AG09319 (cell line): ENCODE data around the gene MED8.

Experiments used
- DNase-seq: peaks from one replicate; pipeline ENCODE4 v3.0.0-alpha.2; 2010; ENCODE audit warnings: low read depth; ENCODE audit errors: extremely low read depth
- TF ChIP-seq, protein P1 (sequence below): IDR thresholded peaks from 2 replicates; pipeline ENCODE4 v1.5.1; 2011; ENCODE audit warnings: low read depth, mild to moderate bottlenecking, inconsistent platforms, low read length, moderate library complexity

MED8 gene

DNA sequence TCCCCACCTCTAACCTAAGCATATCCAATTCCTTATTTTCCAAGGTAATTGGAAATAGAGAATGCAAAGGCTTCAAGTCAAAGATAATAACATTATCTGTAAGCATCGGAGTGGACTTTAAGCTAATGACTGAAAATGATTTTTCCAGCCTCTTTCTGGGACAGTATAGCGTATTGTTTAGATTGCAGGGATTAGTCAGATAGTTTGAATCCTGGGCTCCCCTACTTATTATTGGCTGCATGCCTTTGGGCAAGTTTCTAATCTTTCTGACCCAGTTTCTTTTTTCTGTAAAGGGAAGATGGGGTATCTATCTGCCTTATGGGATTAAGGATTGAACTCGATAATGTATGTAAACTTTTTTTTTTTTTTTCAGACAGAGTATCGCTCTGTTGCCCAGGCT is 32.3 kb downstream of the MED8 start:
- TF ChIP-seq, protein P1, sequence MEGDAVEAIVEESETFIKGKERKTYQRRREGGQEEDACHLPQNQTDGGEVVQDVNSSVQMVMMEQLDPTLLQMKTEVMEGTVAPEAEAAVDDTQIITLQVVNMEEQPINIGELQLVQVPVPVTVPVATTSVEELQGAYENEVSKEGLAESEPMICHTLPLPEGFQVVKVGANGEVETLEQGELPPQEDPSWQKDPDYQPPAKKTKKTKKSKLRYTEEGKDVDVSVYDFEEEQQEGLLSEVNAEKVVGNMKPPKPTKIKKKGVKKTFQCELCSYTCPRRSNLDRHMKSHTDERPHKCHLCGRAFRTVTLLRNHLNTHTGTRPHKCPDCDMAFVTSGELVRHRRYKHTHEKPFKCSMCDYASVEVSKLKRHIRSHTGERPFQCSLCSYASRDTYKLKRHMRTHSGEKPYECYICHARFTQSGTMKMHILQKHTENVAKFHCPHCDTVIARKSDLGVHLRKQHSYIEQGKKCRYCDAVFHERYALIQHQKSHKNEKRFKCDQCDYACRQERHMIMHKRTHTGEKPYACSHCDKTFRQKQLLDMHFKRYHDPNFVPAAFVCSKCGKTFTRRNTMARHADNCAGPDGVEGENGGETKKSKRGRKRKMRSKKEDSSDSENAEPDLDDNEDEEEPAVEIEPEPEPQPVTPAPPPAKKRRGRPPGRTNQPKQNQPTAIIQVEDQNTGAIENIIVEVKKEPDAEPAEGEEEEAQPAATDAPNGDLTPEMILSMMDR: no peak

DNA sequence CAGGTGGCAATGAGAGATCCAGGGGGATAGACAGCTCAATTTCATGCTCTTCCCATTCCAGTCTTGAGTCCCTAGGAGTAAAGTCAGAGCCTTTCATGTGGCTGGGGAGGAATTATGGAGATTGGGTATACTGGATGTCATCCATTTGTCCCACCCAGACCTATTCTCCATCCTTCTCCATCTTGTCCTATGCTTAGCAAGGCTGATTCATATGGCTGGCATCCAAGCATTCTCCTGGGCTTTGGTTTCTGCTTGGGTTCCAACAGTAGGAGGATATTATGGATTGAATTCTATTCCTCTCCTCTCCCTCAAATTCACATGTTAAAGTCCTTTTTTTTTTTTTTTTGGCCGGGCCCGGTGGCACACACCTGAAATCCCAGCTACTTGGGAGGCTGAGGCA is 34.7 kb downstream of the MED8 start:
- TF ChIP-seq, protein P1: no peak
- no peak for DNase-seq

More for the DNA sequence above, 32.3 kb downstream of the MED8 start:
- DNase-seq: no peak

DNA sequence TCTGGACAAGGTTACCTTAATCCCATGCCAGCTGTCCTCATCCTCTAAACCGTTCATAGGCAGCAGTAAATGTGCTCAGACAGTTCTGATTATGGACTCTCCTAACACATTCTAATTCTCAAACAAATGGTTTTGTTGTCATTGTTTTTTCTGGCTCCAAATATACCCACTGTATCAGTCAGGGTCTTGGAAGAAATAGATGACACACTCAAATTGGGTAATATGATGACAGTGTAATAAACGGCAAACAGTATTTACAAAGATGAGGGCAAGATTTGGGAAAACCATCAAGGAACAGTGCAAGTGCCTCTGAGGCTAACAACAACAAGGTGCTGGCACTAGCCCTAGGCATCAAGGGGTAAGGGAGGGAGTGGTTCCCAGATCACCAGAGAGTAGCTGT is 35.1 kb downstream of the MED8 start:
- DNase-seq: no peak
- TF ChIP-seq, protein P1: no peak

DNA sequence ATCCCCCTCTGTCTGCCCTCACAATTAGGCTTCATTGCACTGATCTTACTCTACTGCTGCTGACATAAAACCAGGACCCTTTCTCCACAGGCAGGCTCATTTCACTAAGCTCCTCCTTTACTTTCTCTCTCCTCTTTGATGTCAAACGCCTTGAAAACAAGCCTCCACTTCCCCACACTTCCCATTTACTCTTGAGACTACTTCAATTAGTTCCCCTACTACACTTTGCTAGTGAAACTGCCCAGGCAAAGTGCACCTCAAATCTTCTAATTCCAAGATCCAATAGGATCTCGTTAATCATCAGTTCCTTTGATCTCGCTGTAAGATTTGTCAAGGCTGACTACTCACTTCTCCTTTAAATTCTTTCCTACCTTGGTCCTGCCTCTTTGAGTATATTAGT is 36.7 kb downstream of the MED8 start:
- TF ChIP-seq, protein P1: no peak
- no peak for DNase-seq

DNA sequence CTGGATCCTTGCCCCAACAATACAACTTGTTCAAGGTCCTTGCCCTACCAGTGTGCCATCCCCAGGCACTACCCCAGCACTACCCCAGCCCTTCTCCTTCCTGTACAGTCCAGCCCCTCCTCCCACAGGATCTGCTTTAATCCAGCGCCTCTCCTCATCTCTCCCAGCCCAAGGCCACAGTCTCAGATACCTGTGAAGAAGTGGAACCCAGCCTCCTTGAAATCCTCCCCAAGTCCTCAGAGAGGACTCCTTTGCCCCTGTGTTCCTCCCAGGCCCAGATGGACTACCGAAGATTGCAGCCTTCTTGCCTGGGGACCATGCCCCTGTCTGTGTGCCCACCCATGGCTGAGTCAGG is 37.3 kb downstream of the MED8 start:
- TF ChIP-seq, protein P1: no peak

DNA sequence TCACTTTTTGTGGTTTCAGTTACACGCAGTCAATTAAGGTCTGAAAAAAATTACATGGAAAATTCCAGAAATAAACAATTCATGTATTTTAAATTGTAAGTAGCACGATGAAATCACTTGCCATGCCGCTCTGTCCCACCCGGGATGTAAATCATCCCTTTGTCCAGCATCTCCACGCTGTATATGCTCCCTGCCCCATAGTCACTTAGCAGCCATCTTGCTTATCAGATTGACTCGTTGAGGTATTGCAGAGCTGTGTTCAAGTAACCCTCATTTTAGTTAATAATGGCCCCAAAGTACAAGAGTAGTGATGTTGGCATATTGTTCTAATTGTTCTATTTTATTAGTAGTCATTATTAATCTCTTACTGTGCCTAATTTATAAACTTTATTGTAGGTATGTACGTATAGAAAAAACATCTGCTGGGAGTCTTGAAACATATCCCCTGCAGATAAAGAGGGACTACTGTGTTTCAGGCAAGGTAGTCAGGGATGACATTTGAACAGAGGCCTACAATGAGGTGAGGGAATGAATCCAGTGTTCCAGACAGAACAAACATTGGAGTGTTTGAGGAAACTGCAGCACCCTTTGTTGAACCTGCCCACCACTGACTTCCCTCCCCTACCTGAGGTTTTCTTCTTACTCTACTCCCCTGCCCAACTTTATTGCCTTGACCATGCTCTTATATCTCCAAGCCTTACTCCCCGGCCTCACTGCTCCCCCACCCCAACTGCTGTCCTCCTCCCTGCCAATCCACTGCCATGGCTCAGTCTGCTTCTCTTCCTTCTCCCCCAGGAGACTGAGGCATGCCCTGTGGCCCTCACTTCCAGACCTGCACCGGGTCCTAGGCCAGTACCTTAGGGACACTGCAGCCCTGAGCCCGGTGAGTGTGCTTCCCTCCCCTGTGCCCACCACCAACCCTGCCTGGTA is 37.9 kb downstream of the MED8 start:
- TF ChIP-seq, protein P1: no peak
- no peak for DNase-seq

More for the DNA sequence above, 37.3 kb downstream of the MED8 start:
- no peak for DNase-seq

DNA sequence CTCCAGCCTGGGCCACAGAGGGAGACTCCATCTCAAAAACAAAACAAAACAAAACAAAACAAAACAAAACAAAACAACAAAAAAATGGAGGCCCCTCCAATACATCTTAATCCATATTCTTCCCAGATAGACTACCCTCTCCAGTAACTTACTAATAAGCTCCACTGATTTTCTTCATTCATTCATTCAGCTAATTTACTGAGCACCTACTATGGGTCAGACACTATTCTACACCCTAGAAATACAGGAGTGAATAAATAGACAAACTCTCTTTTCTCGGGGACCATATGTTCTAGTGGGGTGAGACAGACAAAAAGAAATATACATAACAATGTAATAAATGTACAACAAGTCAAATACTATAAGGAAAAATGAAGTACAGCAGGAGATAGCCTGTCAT is 38.6 kb downstream of the MED8 start:
- DNase-seq: no peak
- TF ChIP-seq, protein P1: no peak
